Measurements from ENCODE around the gene ABCC4.

DNA sequence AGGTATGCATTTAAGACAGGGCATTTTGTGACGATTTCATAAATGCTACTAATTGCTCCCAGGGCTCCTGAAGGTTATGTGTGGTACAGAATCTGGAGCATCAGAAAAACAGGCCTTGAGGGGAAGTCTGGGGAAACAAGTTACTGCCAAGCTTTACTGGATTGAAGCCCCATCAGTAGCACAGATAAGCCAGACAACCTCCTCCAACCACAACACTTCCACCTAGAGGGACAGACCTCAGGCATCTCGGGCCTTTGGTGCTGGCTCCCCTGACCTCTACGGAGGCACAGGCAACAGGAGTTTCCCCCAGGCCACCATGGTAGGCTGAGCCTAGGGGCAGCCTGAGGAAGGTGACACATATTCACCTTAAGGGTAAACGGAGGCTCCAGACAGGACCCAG is 54.1 kb downstream of the ABCC4 start:
- TF ChIP-seq RAD21 (conservative IDR thresholded peaks at IDR 0.05): no peak
- no peak for TF ChIP-seq SMC3 (conservative IDR thresholded peaks at IDR 0.05; ENCODE audit: poor library complexity)
- TF ChIP-seq, protein P1, sequence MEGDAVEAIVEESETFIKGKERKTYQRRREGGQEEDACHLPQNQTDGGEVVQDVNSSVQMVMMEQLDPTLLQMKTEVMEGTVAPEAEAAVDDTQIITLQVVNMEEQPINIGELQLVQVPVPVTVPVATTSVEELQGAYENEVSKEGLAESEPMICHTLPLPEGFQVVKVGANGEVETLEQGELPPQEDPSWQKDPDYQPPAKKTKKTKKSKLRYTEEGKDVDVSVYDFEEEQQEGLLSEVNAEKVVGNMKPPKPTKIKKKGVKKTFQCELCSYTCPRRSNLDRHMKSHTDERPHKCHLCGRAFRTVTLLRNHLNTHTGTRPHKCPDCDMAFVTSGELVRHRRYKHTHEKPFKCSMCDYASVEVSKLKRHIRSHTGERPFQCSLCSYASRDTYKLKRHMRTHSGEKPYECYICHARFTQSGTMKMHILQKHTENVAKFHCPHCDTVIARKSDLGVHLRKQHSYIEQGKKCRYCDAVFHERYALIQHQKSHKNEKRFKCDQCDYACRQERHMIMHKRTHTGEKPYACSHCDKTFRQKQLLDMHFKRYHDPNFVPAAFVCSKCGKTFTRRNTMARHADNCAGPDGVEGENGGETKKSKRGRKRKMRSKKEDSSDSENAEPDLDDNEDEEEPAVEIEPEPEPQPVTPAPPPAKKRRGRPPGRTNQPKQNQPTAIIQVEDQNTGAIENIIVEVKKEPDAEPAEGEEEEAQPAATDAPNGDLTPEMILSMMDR (IDR thresholded peaks at IDR 0.05; ENCODE audit: poor library complexity, severe bottlenecking): no peak
- TF ChIP-seq, protein P2, sequence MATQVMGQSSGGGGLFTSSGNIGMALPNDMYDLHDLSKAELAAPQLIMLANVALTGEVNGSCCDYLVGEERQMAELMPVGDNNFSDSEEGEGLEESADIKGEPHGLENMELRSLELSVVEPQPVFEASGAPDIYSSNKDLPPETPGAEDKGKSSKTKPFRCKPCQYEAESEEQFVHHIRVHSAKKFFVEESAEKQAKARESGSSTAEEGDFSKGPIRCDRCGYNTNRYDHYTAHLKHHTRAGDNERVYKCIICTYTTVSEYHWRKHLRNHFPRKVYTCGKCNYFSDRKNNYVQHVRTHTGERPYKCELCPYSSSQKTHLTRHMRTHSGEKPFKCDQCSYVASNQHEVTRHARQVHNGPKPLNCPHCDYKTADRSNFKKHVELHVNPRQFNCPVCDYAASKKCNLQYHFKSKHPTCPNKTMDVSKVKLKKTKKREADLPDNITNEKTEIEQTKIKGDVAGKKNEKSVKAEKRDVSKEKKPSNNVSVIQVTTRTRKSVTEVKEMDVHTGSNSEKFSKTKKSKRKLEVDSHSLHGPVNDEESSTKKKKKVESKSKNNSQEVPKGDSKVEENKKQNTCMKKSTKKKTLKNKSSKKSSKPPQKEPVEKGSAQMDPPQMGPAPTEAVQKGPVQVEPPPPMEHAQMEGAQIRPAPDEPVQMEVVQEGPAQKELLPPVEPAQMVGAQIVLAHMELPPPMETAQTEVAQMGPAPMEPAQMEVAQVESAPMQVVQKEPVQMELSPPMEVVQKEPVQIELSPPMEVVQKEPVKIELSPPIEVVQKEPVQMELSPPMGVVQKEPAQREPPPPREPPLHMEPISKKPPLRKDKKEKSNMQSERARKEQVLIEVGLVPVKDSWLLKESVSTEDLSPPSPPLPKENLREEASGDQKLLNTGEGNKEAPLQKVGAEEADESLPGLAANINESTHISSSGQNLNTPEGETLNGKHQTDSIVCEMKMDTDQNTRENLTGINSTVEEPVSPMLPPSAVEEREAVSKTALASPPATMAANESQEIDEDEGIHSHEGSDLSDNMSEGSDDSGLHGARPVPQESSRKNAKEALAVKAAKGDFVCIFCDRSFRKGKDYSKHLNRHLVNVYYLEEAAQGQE (IDR thresholded peaks at IDR 0.05; ENCODE audit: borderline replicate concordance): no peak
- no peak for TF ChIP-seq EP300 (conservative IDR thresholded peaks at IDR 0.05; ENCODE audit: poor library complexity, severe bottlenecking)
- no peak for TF ChIP-seq EZH2 (IDR thresholded peaks at IDR 0.05; ENCODE audit: borderline replicate concordance, insufficient read depth, low read length, poor library complexity, severe bottlenecking)
- TF ChIP-seq POLR2AphosphoS5 (IDR thresholded peaks at IDR 0.05): no peak
- no peak for TF ChIP-seq TAF1 (IDR thresholded peaks at IDR 0.05; ENCODE audit: low read depth)

Measured in neural cell (in vitro differentiated cells).